Nasal cavity respiratory epithelium epithelial cell of viscerocranial mucosa (primary cell): ENCODE data around the gene ALB. TPM values are rescaled to one million over a fixed set of nuclear protein-coding genes. Genes with fewer than 3 reads are reported as not detected.

ENCODE experiments used
- total RNA-seq: library from RNA; depleted of rRNA; stranded (reverse); fragments of >200 nt; gene quantifications from 2 replicates; pipeline ENCODE4 v1.2.3, GENCODE V29; 2014

The ALB gene
- total RNA-seq, result 0.28 TPM in 1 of 2 replicates, not detected in the other

DNA sequence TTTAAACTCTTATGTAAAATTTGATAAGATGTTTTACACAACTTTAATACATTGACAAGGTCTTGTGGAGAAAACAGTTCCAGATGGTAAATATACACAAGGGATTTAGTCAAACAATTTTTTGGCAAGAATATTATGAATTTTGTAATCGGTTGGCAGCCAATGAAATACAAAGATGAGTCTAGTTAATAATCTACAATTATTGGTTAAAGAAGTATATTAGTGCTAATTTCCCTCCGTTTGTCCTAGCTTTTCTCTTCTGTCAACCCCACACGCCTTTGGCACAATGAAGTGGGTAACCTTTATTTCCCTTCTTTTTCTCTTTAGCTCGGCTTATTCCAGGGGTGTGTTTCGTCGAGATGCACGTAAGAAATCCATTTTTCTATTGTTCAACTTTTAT, at the start of gene ALB:
ALB (plus strand) TSS at position 246 of the 400 bp plus-strand sequence; CDS start at position 287, 41 bp downstream.

DNA sequence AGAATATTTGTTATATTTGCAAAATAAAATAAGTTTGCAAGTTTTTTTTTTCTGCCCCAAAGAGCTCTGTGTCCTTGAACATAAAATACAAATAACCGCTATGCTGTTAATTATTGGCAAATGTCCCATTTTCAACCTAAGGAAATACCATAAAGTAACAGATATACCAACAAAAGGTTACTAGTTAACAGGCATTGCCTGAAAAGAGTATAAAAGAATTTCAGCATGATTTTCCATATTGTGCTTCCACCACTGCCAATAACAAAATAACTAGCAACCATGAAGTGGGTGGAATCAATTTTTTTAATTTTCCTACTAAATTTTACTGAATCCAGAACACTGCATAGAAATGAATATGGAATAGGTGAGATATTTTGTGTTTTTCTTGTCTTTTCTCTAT, 31.9 kb downstream of the ALB start, which contains the start of gene AFP:
AFP (plus strand) TSS at position 238 of the 400 bp plus-strand sequence; CDS start at position 280, 42 bp downstream.

Other genes starting within 250 kb of the ALB start
- 59.1 and 99.9 TPM in 2 replicates for gene ANKRD17, start 145.5 kb upstream of the ALB start, total RNA-seq
- gene AFP, start 31.9 kb downstream of the ALB start, total RNA-seq, result not detected in 2 replicates
- gene AFM, start 77.5 kb downstream of the ALB start, total RNA-seq, result not detected in 2 replicates
- 10.6 and 12.7 TPM in 2 replicates for gene RASSF6, start 216.1 kb downstream of the ALB start, total RNA-seq